Activated T-cell treated with anti-CD3 and anti-CD28 coated beads for 1 hour (primary cell): ENCODE measurements around the gene LAMC3.

Experiments
- DNase-seq: peaks from one replicate; pipeline ENCODE4 v3.0.0-alpha.2; 2020; ENCODE audit warnings: low read depth

Gene LAMC3

GRCh38 chr9:131076347-131077195 is 67.6 kb downstream of the LAMC3 start:
- DNase-seq, result no peak

GRCh38 chr9:131078427-131079366 is 69.7 kb downstream of the LAMC3 start:
- DNase-seq, result no peak

DNA sequence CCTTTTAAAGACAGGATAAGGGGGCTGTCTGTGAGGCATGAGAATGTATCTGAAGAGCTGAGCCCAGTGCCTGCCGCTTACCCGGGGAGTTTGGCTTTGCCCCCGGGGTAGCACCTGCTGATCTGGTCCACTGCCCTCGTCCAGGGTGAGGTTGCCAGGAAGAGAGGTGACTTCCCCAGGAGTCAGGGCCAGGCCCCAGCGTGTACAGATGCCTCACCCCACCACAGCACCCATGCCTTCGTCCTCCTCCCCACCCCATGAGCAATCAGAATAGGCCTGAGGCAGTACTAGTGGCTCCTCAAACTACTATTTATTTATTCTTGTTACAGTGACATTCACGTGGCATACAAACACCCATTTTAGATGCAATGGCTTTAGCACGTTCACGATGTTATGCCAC is 71.6 kb downstream of the LAMC3 start:
- DNase-seq, result no peak

DNA sequence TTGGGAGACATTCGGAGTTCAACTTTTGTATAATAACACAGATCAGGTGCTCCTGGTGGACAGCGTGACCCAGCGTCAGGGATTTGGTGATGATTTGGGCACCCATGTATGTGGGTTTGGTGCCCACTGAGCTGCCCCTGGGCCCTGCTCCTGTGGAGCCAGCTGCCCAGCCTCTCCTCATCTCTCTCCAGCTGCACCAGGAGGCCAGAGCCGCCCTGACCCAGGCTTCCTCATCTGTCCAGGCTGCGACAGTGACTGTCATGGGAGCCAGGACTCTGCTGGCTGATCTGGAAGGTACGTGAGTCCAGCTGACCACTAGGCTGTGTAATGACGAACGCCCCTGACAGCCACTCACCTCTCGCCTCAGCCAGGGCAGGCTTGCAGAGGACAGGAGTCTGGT is 72.9 kb downstream of the LAMC3 start:
- DNase-seq, result no peak

GRCh38 chr9:131082774-131083512 is 74.0 kb downstream of the LAMC3 start:
- DNase-seq, result no peak

GRCh38 chr9:131084661-131085369 is 75.8 kb downstream of the LAMC3 start:
- no peak for DNase-seq

GRCh38 chr9:131085370-131086122 is 76.6 kb downstream of the LAMC3 start:
- DNase-seq, result no peak

- DNase-seq, result no peak
These were observed 78.5 kb downstream of the LAMC3 start for GRCh38 chr9:131087354-131087893.

DNA sequence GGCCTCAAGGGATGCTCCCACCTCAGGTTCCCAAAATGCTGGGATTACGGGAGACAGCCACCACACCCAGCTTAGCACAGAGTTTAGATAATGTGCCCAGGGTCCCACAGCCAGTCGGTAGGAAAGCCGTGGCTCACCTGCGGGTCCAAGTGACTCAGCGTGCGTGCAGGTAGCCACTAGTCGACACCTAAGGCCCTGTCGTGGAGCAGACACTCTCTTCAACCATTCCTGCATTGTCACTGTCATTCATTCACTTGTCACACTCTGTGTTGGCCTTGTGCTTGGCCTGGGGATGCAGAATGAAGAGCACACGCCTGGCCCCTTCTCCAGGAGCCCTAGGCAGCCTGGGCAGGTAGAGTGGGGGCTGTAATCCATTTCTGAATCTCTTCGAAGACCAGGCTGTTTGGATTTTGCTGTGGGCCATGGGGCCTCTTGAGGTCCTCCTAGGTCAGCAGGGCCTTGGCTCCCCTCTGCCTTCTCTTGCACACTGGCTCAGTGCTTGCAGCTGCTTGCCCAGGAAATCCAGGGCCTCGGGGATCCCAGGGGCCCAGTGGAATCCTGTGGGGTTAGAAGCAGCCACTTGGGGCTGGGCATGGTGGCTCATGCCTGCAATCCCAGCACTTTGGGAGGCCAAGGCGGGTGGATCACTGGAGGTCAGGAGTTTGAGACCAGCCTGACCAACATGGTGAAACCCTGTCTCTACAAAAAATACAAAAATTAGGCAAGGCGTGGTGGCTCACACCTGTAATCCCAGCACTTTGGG is 81.2 kb downstream of the LAMC3 start:
- no peak for DNase-seq

GRCh38 chr9:131091352-131091992 is 82.5 kb downstream of the LAMC3 start:
- no peak for DNase-seq

DNA sequence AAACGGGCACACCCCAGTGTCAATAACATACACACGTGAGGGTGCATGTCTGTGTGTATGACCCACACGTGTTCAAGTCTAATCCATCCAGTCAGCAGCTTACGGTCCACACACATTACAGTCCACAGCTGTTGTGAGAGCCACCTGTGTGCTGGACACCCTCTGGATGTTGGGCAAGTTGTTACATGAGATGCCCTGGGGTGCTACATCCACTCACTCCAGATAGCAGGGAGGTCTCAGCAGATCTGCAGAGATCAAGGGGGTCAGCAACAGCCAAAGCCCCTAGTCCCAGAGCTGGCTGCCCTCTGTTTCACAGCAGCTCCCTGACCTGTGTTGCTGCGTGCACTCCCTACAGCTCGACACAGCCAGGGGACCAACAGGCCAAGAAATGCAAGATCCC is 83.1 kb downstream of the LAMC3 start:
- no peak for DNase-seq

- no peak for DNase-seq
These were observed 83.8 kb downstream of the LAMC3 start for GRCh38 chr9:131092548-131093440.

DNA sequence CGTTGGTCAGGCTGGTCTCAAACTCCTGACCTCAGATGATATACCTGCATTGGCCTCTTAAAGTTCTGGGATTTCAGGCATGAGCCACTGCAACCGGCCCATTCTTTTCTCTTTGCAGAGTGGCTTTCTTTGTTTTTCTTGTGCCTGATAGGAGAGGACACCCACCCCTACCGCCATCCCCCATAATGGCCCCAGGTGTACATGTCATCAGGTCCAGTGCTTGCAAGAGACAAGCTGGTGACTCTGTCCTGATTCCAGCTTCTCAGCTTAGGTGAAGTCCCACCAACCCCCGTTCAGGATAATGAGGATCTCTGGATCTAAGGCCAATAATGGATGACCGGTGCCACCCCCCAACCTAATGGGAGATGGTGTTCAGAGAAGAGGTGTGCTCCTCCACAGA is 85.0 kb downstream of the LAMC3 start:
- DNase-seq, result no peak

DNA sequence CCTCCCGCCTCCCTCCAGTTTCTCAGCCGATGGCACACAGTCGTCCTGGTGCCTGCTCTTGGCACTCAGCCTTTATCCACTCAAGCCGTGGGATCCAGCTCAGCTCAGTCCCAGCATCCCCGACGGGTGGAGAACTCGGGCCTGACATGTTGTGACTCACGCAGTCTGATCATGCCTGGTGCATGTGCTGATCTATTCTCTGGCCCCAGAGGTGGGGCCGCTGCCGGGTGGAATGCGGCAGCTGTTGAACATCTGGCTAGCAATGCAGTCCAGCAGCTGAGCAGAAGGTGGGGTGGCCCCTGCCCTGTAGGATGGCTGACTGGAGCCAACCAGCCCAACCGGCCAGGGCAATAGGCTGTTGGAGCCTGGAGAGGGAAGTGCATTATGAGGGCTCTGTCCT is 85.6 kb downstream of the LAMC3 start:
- no peak for DNase-seq

GRCh38 chr9:131095666-131096268 is 86.8 kb downstream of the LAMC3 start:
- DNase-seq, result no peak

DNA sequence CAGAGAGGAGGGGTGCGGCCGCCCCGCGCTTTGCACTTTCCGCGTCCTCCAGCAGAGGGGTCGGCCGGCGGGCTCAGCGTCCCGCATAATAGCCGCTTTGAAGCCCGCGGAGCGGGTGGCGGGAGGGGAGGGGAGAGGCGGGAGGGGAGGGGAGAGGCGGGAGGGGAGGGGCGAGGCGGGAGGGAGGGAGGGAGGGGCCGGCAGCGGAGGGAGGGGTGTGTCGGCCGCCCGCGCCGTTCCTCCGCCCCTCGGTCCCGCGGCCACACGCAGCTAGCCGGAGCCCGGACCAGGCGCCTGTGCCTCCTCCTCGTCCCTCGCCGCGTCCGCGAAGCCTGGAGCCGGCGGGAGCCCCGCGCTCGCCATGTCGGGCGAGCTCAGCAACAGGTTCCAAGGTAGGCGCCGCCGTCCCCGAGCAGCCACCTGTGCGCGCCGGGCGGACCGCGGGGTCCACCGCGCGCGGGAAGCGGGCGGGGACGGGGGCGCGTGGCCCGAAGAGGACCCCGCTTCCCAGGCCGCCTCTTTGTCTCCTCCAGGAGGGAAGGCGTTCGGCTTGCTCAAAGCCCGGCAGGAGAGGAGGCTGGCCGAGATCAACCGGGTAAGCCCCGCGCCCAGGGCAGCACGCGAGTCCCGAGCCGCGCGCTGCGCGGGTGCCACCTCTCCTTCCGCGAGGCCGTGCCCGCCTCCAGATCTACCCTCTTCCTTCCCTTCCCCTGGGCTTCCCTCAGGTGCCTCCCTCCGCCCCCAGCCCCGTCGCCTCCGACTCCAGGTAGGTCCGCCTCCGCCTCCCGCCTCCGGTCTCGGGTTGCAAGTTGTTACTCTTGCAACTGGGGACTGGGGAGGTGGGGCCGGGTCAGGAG is 87.5 kb downstream of the LAMC3 start, which contains the start of gene AIF1L:
Gene AIF1L (plus strand): TSS at position 263 of the 857 bp plus-strand sequence. CDS start 99 bp downstream, at position 362.
- DNase-seq, result no peak
